Measurements from ENCODE around the gene MLLT3. TPM values are rescaled to one million over a fixed set of nuclear protein-coding genes. Genes with fewer than 3 reads are reported as not detected.

The MLLT3 gene
- total RNA-seq, 4 donors from 2014 or later: 10.2 to 15.3 (median 14.5) TPM

DNA sequence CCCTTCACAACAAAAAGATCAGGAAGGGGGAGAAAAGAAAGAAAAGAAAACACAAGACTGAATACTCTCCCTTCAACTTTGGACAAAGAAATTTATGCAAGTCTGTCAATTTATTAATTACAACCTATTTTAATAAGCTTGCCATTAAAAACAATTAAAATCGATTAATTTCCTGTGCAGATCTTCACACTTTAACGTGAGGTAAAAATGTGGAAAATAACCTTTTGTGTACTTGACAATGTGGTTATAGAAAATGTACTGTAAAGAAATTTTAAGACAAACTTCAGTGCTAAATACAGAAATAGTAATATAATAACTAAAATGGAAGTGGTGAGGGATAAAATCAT is 2.7 kb upstream of the MLLT3 start:
- WGBS, 2 donors: 35 to 51% methylated on average over 2 of the region's 2 CpGs
- H3K4me3 ChIP-seq: peak overlapping the region in 2 of 4 donors; percentile 84 to 85
- no peak for TF ChIP-seq POLR2A (IDR thresholded peaks at IDR 0.05)
- no peak for TF ChIP-seq EP300 (IDR thresholded peaks at IDR 0.05)
- TF ChIP-seq, protein P1, sequence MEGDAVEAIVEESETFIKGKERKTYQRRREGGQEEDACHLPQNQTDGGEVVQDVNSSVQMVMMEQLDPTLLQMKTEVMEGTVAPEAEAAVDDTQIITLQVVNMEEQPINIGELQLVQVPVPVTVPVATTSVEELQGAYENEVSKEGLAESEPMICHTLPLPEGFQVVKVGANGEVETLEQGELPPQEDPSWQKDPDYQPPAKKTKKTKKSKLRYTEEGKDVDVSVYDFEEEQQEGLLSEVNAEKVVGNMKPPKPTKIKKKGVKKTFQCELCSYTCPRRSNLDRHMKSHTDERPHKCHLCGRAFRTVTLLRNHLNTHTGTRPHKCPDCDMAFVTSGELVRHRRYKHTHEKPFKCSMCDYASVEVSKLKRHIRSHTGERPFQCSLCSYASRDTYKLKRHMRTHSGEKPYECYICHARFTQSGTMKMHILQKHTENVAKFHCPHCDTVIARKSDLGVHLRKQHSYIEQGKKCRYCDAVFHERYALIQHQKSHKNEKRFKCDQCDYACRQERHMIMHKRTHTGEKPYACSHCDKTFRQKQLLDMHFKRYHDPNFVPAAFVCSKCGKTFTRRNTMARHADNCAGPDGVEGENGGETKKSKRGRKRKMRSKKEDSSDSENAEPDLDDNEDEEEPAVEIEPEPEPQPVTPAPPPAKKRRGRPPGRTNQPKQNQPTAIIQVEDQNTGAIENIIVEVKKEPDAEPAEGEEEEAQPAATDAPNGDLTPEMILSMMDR (IDR thresholded peaks at IDR 0.05): no peak

DNA sequence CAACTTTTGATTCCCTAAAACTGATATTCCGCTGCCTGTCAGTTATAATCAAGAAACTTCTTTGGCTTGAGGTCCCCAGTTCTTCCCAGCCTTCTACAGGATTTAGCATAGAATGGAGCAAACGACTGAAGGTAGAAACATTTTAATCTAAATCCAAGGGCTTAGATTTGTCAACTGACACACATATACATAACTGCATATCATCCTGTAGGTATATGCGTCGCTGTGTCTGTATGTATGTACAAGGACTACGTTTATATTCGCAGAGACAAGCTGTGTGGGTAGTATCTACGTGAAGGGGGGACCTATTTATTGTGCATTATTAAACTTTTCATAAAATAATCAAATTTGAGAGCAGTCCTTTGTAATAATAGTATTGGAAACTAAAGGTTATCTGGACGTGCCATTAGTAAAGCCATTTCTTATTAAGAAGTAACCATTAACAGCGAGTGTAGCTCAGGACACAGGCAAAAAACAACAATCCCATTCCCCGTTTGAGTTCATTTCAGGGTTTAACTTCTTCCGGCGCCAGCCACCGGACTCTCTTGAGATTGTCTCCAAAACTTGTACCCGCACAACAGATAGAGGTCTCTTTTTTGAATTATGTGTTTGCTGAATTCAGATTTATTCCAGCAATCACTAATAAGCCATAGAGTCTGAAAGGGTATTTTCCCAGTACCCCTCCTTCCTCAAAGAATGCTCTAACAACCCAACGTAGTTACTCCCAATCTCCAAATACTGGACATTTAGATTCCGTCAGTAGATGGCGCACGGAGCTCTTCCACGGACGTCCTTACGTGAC is 2.1 kb upstream of the MLLT3 start:
- DNase-seq (ENCODE audit: low spot score in 2 of 2): peak in 1 of 2 donors; percentile 71
- no peaks in the 10 kb centered on the region for H3K36me3 ChIP-seq
- H3K4me1 ChIP-seq: peaks cover 0 to 25% (median 6%) of the 10 kb centered on the region in 4 donors
- WGBS, 2 donors: 12 to 14% methylated on average over 21 of the region's 21 CpGs
- peak overlapping the region; percentile 84 to 90 (median 85) for H3K4me3 ChIP-seq
- H3K27me3 ChIP-seq: no peaks in the 10 kb centered on the region
- H3K27ac ChIP-seq: peak overlapping the region in 1 of 4 donors; percentile 89
- no peaks in the 10 kb centered on the region for H3K9me3 ChIP-seq
- TF ChIP-seq EP300 (IDR thresholded peaks at IDR 0.05) (peak in 1 of 2 donors; percentile 56), POLR2A (IDR thresholded peaks at IDR 0.05) (no peak)
- TF ChIP-seq, protein P1 (IDR thresholded peaks at IDR 0.05): peak; percentile 56 to 80 (median 74)

More for the DNA sequence above, 2.7 kb upstream of the MLLT3 start:
- Histone ChIP-seq H3K9me3 (no peaks in the 10 kb centered on the region), H3K36me3 (no peaks in the 10 kb centered on the region), H3K27ac (no peak overlapping the region), H3K27me3 (no peaks in the 10 kb centered on the region), H3K4me1 (peaks cover 0 to 19% (median 3%) of the 10 kb centered on the region in 4 donors)
- DNase-seq (ENCODE audit: low spot score in 2 of 2): no peak

DNA sequence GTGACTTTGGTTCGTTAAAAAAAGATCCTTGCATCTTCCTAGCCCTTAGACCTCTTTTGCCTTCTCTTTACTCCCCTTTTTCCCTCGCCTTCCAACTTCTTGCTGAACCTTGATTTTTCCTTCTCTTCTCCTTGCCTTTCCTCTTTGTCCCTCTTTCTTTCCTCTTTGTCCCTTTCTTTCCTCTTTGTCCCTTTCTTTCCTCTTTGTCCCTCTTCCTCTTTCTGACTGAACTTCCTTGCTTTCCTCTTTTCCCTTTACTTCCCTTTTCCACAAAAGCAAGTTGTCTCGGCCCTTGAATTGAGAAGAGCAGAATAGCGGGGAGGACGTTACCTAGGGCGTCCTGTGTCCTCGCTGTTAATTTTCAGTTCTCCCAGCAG is 1.4 kb upstream of the MLLT3 start:
- 11 to 23% methylated on average over 7 of the region's 7 CpGs for WGBS, 2 donors
- Histone ChIP-seq H3K27me3 (no peaks in the 10 kb centered on the region), H3K9me3 (no peaks in the 10 kb centered on the region), H3K27ac (peak overlapping the region in 1 of 4 donors; percentile 89), H3K4me1 (peaks cover 0 to 31% (median 8%) of the 10 kb centered on the region in 4 donors), H3K4me3 (peak overlapping the region; percentile 84 to 90 (median 85)), H3K36me3 (no peaks in the 10 kb centered on the region)
- TF ChIP-seq, protein P1 (IDR thresholded peaks at IDR 0.05): no peak
- TF ChIP-seq POLR2A (IDR thresholded peaks at IDR 0.05): no peak
- no peak for TF ChIP-seq EP300 (IDR thresholded peaks at IDR 0.05)
- no peak for DNase-seq (ENCODE audit: low spot score in 2 of 2)

DNA sequence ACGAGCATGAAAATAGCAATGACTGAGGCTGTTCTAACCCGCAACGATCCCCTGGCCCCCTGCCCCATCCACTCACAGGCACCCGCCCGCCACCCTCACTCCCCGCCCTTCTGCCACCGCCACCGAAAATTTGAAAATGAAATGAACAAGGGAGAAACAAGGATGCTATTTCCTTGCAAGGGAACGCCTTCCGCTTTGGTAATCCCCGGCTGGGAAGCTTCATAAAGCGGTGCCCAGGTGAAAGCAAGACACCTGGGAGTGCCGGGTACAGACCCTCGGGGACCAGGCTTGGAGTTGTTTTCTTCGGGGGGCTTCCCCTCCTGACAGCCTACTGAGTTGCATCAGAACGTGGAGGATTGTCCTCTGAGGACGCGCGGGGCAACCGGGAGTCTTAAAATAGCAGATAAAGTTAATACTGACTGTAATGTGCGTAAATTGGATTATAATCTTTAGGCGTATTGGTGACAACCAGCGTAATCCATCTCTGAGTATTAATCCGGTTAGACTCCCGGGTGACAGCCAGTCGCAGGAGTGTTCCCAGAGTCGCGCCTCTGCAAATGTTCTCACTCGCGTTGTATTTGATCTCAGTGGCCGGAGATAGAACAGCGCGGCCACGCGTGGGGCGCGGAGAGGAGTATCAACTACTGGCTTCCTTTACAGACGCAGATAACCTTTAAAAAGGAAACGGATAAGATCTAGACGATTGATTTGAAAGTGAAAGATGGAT is 885 bp upstream of the MLLT3 start:
- TF ChIP-seq, protein P1 (IDR thresholded peaks at IDR 0.05): no peak
- TF ChIP-seq EP300 (IDR thresholded peaks at IDR 0.05): no peak
- TF ChIP-seq POLR2A (IDR thresholded peaks at IDR 0.05): no peak
- peak overlapping the region in 3 of 4 donors; percentile 82 to 89 (median 86) for H3K27ac ChIP-seq
- H3K27me3 ChIP-seq: no peaks in the 10 kb centered on the region
- H3K36me3 ChIP-seq: no peaks in the 10 kb centered on the region
- H3K4me1 ChIP-seq: peaks cover 0 to 37% (median 11%) of the 10 kb centered on the region in 4 donors
- WGBS, 2 donors: 0 to 1% methylated on average over 40 of the region's 40 CpGs
- H3K9me3 ChIP-seq: no peaks in the 10 kb centered on the region
- H3K4me3 ChIP-seq: peak overlapping the region; percentile 84 to 90 (median 85)
- peak in 1 of 2 donors; percentile 14 for DNase-seq (ENCODE audit: low spot score in 2 of 2)
